Vagina (tissue), 2 donors: ENCODE measurements around the gene RPL32.

Experiments used
- CTCF ChIP-seq, 3 experiments: fragments of 450-650 bp in 2 of 3; fragments of 200-600 bp in 1 of 3; sonication (generic) in 1 of 3; IDR thresholded peaks; one replicate each; pipeline ENCODE4 v1.5.1; 2017 to 2019; ENCODE audit warnings: antibody characterized with exemption in 3 of 3, mild to moderate bottlenecking in 2 of 3, moderate library complexity in 2 of 3
- POLR2A ChIP-seq, 2 donors: fragments of 450-650 bp; IDR thresholded peaks; one replicate each; pipeline ENCODE4 v1.6.1; 2017; ENCODE audit warnings: antibody characterized with exemption in 2 of 2, mild to moderate bottlenecking in 2 of 2, moderate library complexity in 2 of 2
- POLR2AphosphoS5 ChIP-seq, 2 donors: sonication (generic); formaldehyde crosslinking; IDR thresholded peaks; one replicate each; pipeline ENCODE4 v1.9.0; 2017; ENCODE audit warnings: antibody characterized with exemption in 2 of 2, mild to moderate bottlenecking in 2 of 2, low read depth in 1 of 2; ENCODE audit not compliant: insufficient read depth in 1 of 2

GRCh38 chr3:12809001-12809400 lies 32.4 kb downstream of the RPL32 start:
- TF ChIP-seq CTCF (IDR thresholded peaks at IDR 0.05) (no peak), POLR2A (IDR thresholded peaks at IDR 0.05) (no peak), POLR2AphosphoS5 (IDR thresholded peaks at IDR 0.05; ENCODE audit: insufficient read depth in 1 of 2, low read depth in 1 of 2) (no peak)
